GM21619 (cell line): ENCODE results near the gene TNFSF13.

Source experiments
- ATAC-seq: cut with Tn5 transposase; IDR thresholded peaks from one replicate; pipeline ENCODE4 v1.9.1; 2021; ENCODE audit not compliant: unreplicated experiment

The TNFSF13 gene, protein sequence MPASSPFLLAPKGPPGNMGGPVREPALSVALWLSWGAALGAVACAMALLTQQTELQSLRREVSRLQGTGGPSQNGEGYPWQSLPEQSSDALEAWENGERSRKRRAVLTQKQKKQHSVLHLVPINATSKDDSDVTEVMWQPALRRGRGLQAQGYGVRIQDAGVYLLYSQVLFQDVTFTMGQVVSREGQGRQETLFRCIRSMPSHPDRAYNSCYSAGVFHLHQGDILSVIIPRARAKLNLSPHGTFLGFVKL

DNA sequence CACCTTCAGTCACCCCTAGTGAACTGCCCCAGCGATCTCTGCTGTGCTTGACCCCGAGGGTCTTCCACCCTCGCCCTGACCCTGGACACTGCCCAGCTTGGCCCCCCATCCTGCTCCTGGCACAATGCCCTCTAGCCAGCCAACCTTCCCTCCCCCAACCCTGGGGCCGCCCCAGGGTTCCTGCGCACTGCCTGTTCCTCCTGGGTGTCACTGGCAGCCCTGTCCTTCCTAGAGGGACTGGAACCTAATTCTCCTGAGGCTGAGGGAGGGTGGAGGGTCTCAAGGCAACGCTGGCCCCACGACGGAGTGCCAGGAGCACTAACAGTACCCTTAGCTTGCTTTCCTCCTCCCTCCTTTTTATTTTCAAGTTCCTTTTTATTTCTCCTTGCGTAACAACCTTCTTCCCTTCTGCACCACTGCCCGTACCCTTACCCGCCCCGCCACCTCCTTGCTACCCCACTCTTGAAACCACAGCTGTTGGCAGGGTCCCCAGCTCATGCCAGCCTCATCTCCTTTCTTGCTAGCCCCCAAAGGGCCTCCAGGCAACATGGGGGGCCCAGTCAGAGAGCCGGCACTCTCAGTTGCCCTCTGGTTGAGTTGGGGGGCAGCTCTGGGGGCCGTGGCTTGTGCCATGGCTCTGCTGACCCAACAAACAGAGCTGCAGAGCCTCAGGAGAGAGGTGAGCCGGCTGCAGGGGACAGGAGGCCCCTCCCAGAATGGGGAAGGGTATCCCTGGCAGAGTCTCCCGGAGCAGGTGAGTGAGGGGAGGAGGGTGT is at the start of gene TNFSF13:
Gene TNFSF13, plus strand, starts transcription at position 207 of the 776 bp plus-strand sequence. Its CDS starts 290 bp downstream, at position 497.
- no peak for ATAC-seq

DNA sequence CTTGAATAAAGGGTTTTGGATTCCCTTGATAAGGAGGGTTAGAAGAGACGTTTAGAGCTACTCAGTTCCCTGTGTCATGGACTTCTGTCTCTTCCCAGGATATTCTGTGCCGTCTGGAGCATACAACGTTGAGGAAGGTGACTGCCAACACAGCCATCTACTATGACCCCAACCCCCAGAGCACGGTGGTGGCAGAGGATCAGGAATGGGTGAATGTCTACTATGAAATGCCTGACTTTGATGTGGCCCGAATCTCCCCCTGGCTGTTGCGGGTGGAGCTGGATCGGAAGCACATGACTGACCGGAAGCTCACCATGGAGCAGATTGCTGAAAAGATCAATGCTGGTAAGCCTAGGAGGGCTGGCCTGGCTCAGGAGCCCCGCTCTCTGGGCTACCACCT is 49.7 kb upstream of the TNFSF13 start:
- ATAC-seq, result no peak

DNA sequence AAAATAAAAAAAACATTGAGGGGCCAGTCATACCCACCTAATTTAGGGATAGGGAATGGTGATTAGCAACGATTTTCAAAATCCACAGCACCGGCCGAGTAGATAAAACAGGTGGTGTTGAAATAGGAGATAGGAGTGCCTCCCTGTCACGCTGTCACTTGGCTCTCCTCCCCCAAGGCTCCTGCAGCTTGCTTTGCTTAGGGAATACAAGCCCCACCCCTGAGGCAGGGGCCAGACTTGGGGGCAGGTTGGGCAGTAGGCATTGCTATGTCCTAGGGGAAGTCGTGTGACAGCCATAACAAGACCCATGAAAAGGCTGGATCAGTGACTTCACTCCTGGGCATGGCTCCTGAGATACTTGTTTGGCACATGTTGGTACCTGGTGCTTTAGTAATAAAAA is 48.6 kb upstream of the TNFSF13 start:
- ATAC-seq, result no peak

DNA sequence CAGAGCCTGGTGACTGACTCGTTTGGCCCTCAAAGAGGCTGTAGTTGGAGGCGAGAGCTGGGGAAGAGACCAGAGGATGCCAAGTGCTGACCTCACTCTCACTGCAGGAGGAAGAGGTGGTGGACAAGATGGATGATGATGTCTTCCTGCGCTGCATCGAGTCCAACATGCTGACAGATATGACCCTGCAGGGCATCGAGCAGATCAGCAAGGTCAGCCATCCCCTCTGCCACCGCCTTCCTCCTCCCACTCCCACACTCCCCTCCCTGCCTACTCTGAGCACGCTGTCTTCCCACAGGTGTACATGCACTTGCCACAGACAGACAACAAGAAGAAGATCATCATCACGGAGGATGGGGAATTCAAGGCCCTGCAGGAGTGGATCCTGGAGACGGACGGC is 47.4 kb upstream of the TNFSF13 start:
- no peak for ATAC-seq

DNA sequence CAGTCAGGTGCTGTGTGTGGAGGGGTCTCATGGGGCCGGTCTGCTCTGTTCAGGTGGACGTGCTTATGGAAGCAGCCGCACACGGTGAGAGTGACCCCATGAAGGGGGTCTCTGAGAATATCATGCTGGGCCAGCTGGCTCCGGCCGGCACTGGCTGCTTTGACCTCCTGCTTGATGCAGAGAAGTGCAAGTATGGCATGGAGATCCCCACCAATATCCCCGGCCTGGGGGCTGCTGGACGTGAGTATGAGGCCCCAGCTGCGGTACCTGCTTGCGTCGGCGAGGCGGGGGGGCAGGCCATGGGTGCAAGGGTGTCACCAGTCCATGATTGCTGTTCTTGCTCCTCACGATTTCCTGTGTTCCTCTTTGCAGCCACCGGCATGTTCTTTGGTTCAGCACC is 46.4 kb upstream of the TNFSF13 start:
- ATAC-seq, result no peak

DNA sequence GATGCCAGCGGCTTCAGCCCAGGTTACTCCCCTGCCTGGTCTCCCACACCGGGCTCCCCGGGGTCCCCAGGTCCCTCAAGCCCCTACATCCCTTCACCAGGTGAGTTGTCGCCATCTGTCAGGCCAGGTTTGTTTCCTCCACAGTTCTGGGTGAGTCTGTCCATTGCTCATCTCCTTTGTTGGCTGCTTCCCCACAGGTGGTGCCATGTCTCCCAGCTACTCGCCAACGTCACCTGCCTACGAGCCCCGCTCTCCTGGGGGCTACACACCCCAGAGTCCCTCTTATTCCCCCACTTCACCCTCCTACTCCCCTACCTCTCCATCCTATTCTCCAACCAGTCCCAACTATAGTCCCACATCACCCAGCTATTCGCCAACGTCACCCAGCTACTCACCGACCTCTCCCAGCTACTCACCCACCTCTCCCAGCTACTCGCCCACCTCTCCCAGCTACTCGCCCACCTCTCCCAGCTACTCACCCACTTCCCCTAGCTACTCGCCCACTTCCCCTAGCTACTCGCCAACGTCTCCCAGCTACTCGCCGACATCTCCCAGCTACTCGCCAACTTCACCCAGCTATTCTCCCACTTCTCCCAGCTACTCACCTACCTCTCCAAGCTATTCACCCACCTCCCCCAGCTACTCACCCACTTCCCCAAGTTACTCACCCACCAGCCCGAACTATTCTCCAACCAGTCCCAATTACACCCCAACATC is 45.6 kb upstream of the TNFSF13 start:
- ATAC-seq, result no peak

DNA sequence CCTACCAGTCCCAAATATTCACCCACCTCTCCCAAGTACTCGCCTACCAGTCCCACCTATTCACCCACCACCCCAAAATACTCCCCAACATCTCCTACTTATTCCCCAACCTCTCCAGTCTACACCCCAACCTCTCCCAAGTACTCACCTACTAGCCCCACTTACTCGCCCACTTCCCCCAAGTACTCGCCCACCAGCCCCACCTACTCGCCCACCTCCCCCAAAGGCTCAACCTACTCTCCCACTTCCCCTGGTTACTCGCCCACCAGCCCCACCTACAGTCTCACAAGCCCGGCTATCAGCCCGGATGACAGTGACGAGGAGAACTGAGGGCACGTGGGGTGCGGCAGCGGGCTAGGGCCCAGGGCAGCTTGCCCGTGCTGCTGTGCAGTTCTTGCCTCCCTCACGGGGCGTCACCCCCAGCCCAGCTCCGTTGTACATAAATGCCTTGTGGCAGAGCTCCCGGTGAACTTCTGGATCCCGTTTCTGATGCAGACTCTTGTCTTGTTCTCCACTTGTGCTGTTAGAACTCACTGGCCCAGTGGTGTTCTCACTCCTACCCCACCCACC is 44.6 kb upstream of the TNFSF13 start:
- ATAC-seq, result no peak

DNA sequence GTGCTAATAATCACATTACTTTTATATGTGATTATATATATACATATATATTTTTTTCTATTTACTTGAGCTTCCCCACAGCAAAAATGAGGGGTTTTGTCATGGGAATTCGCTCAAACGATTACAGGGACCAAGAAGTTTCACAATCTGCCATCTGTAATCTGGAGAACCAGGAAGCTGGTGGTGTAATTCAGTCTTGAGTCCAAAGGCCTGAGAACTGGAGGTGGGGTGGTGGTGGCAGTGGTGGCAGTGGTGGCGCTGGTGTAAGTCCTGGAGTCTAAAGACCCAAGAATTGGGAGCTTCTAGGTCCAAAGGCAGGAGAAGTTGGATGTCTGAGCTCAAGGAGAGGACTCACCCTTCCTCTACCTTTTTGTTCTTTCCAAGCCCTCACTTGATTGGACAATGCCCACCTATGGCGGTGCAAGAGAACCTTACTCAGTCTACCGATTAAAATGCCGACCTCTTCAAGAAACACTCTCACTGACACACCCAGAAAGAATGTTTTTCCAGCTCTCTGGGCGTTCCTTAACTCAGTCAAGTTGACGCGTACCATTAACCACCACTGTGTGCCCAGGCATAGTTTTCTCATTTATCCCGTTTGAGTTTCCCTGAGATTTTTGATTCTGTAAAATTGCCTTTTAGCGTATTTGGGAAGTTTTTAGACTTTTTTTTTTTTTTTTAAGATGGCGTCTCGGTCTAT is 42.5 kb upstream of the TNFSF13 start:
- no peak for ATAC-seq

DNA sequence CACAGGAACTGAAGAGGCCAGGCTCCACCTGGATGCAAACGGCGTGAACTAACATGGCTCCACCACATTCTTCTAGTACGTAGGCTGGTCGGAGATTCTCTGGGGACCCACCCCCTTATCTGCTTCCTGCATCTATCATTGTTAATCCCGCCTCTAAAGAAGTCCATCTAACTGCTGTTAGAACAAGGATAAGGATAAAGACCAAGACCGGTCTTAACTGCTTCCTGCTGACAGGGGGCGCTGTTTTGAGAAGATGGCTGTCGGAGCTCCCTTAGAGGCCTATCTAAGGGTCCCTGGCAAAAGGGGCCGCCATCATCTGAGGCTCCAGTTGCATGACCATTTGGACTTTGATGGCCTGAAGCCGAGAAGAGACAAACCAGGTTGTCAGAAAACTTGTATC is 35.5 kb upstream of the TNFSF13 start:
- no peak for ATAC-seq

DNA sequence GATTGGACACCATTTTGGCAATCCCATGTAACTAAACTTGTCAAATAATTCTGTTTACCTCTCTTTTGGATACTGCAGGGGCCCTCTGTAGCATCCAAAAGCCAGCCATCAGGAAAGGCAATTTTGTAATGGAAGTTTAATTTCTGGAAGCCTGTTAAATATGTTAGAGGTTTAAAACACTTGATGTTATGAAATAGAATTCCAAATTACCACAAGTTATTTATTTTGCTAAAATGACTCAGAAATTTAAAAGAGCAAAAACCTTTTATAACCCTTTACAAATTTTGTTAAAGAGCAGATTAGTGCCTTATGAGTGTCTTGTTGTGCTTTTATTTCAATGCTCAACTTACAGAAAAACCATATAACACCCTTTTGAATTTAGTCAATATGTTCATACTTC is 29.7 kb upstream of the TNFSF13 start:
- ATAC-seq, result no peak

DNA sequence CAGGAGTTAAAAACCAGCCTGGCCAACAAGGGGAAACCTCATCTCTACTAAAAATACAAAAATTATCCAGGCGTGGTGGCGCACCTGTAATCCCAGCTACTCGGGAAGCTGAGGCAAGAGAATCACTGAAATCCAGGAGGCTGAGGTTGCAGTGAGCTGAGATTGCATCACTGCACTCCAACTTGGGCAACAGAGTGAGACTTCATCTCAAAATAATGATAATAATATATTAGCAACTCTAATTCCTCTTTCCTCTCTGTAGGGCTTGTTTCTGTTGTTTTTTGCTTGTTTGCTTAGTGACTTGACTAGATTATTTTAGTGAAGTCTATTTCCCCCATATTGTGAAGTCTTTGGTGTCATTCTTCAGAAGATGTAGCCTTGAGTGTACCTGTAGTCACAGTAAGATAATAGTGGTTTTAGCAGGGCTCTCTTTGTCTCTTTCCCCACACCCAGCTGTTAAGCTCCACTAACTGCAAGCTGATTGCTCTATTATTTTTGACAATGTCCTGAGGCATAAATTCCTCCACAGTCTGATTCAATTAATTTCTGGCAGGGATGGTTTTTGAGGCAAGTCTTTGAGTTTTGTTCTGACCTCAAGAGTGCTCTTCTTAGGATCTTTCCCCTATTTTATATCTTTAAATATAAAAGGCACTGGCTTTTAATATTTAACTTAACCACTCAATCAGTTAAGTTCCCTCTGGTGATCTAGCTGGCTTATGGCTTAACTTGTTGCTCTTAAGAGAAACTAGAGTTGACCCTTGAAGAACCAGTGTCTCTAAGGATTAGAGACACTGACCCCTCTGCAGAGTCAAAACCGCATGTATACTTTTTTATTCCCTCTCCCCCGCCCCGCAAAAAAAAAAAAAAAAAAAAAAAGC is 28.3 kb upstream of the TNFSF13 start:
- no peak for ATAC-seq

DNA sequence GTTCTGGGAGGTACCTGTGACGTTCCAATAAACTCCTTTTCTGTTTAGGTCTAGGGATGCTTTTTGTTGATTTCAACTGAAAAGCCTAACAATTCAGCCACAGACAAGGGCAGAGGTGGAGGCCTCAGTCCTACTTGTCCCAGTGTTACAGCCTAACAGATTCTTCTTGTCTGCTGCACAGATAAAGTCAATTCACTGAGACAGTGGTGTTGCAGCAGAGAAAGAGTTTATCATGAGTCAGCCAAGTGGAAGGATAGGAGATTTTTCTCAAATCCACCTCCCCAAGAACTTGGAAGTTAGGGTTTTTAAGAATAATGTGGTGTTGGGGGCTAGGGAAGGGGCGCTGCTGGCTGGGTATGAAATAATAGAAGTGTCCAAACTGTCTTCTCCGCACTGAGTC is 20.5 kb upstream of the TNFSF13 start:
- ATAC-seq, result no peak

DNA sequence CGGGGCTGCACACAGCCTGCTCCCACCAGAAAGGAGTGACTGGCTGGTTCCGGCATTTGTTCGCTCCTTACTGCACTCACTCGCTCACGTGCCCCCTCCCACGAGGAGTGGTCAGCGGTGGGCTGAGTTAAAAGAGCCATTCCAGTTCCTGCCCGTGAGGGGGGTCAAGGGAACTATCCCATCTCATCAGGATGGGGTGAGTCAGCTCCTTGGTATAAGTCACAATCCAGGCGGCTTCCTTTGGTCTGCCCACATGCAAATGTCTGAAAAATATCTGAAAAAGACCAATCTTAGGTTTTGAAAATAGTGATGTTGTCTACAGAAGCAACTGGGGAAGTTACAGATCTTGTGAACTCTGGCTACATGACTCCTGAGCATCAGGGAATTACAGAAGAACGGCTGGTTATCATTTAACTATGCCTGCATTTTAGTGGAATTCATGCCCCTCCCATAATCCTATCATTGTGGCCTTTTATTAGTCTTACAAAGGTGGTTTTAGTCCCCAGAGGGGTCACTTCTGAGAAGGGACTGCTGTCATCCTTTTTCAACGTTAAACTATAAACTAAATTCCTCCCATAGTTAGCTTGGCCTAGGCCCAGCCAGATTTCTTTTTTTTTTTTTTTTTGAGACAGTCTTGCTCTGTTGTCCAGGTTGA is 19.5 kb upstream of the TNFSF13 start:
- no peak for ATAC-seq

DNA sequence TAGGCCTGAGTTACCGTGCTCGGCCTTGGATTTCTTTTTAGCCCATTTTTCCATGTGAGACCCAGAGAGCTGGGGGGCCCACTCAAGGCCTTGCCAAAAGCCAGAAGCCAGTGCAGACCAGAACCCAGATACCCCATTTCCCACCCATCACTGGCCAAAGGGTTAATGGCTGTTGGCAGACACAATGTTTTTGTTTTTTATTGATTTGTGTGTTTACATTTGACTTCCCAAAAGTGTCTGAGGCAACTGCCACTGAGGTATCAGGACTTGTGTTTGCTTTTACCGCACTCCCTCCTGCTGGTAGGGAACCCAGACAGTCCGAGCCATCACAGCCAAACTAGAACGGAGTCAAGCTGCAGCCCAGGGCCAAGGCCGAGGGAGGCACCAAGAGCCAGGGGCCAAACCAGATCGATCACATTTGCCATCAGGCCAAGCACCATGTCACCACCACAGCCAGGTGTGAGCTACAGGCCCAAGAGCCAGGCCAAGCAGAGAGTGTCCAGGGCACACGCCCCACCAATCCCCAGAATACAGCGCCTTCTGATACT is 17.4 kb upstream of the TNFSF13 start:
- no peak for ATAC-seq

DNA sequence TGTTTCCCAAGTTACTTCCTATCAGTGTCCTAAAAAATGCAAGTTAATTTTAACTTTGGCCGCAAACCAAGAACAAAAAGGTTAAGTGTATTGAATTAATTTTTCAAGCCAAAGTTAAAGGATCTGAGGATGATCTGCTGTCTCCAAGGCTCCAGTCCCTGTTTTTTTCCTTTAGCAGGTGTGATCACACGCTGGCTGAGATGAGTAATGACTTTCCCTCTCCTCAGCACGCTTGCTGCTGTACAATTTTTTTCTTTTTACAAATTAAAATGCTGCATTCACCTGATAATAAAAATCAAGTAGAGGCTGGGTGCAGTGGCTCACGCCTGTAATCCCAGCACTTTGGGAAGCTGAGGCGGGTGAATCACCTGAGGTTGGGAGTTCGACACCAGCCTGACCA is 13.6 kb upstream of the TNFSF13 start:
- no peak for ATAC-seq

DNA sequence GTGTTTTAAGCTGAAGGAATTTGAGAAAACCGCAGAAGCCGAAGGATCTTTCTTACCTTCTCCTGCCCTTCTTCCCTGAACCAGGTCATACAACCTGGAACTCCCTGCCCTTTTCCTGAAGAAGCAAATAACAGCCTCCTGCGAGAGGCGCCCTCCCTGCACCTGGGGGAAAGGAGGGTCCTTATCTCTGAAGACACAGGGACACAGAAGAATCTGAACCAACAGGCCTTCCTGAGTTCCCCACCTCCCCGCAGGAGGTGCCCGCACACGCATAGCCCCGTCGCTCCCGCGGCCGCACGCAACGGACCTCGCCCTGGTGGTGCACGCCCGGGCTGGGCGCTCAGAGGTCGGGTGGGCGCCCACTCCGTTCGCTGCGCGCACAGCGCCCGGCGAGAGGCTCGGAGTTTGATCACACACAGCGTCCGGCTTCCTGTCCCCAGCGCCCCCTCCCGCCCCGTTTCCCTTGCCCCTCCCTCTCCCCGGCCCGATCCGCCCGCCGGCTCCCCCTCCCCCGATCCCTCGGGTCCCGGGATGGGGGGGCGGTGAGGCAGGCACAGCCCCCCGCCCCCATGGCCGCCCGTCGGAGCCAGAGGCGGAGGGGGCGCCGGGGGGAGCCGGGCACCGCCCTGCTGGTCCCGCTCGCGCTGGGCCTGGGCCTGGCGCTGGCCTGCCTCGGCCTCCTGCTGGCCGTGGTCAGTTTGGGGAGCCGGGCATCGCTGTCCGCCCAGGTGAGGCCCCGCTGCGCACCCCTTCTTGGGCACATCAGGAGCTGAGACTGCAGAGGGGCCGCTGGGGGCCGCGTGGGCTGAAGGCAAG is 9.8 kb upstream of the TNFSF13 start, which contains the start of gene TNFSF12:
Gene TNFSF12, plus strand, starts transcription at position 474 of the 816 bp plus-strand sequence. Its CDS starts 96 bp downstream, at position 570.
- ATAC-seq, result no peak

DNA sequence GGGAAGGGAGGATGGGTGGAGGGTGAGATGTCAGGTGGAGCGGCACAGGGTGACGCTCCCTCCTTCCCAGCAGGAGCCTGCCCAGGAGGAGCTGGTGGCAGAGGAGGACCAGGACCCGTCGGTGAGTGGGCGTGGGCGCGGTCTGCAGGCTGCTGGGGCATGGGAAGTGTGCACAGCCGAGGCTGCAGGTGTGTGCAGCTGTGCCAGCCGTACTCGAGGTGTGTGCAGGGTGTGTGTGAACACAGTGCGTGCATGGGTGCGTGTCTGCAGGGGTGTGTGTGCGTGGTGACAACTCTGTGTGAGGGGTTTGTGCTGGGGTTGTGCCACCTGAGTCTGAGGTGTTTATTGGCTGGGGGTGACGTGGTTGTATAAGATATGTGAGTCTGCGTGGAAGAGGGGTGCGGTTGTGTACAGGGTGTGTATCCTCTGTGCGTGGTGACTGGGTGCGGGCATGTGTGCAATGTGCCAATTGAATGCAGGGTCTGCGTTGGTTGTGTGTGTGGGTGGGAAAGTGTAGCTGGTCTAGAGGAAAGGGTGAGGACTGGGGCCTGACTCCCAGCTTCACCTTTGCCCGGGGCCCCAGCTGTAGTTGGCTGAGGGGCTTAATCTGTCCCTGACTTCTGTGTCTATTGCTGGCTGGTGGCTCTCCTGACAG is 9.0 kb upstream of the TNFSF13 start:
- ATAC-seq, result no peak

DNA sequence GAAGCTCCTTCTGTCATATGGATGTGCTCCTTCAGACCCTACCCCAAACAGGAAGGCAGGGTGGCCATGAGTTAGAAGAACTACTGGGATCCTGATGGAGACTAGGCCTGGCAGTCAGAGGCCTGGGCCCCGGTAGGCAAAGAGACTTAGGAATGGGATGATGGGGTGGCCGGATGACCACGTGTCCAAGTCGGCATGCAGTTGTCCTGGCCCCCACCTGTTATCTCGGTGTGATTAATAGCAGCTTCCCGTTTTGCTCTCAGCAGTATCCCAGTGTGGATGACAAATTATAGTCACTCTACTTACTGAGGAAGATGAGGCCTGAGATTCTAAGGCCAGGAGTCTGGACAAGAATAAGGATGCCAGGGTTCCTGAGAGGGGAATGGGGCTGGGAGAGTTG is 8.2 kb upstream of the TNFSF13 start:
- ATAC-seq, result no peak
